Liver (tissue), 9 donors: ENCODE data around the gene CSNK1G2. TPM values are rescaled to one million over a fixed set of nuclear protein-coding genes. Genes with fewer than 3 reads are reported as not detected.

ENCODE experiments used
- DNase-seq: peaks from one replicate; pipeline ENCODE4 v3.0.0-alpha.2; 2017; ENCODE audit warnings: low spot score
- H3K27ac ChIP-seq, 2 donors: one replicate each; pipeline ENCODE4 v1.7.0; 2013; ENCODE audit warnings: inconsistent platforms in 2 of 2, low read length in 2 of 2, control low read depth in 1 of 2, low read depth in 1 of 2, mild to moderate bottlenecking in 1 of 2
- H3K27me3 ChIP-seq, 4 donors: one replicate each; pipeline versions ENCODE4 v1.6.1 to v1.7.0; 2013; ENCODE audit warnings: low read length in 3 of 4, inconsistent platforms in 1 of 4, mild to moderate bottlenecking in 1 of 4, moderate library complexity in 1 of 4; ENCODE audit not compliant: control insufficient read depth in 4 of 4, insufficient read depth in 4 of 4
- H3K36me3 ChIP-seq, 4 donors: one replicate each; pipeline versions ENCODE4 v1.6.1 to v1.7.0; 2013; ENCODE audit warnings: low read length in 3 of 4, mild to moderate bottlenecking in 3 of 4, low read depth in 1 of 4, moderate library complexity in 1 of 4; ENCODE audit not compliant: control insufficient read depth in 4 of 4, insufficient read depth in 3 of 4
- H3K4me1 ChIP-seq, 4 donors: one replicate each; pipeline versions ENCODE4 v1.6.1 to v1.7.0; 2013; ENCODE audit warnings: low read length in 3 of 4, mild to moderate bottlenecking in 3 of 4, moderate library complexity in 1 of 4; ENCODE audit not compliant: control insufficient read depth in 4 of 4, insufficient read depth in 4 of 4
- H3K4me3 ChIP-seq, 3 donors: one replicate each; pipeline versions ENCODE4 v1.6.1 to v1.7.0; 2013; ENCODE audit warnings: low read length in 3 of 3, control low read depth in 1 of 3, low read depth in 1 of 3, mild to moderate bottlenecking in 1 of 3
- H3K9ac ChIP-seq, 2 donors: one replicate each; pipeline ENCODE4 v1.7.0; 2013; ENCODE audit warnings: low read length in 2 of 2, mild to moderate bottlenecking in 2 of 2, moderate library complexity in 2 of 2, control low read depth in 1 of 2, low read depth in 1 of 2
- H3K9me3 ChIP-seq, 4 donors: one replicate each; pipeline versions ENCODE4 v1.6.1 to v1.7.0; 2013; ENCODE audit warnings: low read length in 3 of 4; ENCODE audit not compliant: control insufficient read depth in 4 of 4
- EGR1 ChIP-seq, 2 donors: IDR thresholded peaks; 2 replicates each; pipeline ENCODE4 v1.6.1; 2016 to 2018; ENCODE audit warnings: antibody characterized with exemption in 2 of 2, low read depth in 2 of 2
- FOXA1 ChIP-seq: IDR thresholded peaks from 2 replicates; pipeline ENCODE4 v1.6.1; 2016; ENCODE audit warnings: antibody characterized with exemption
- FOXA2 ChIP-seq: IDR thresholded peaks from 2 replicates; pipeline ENCODE4 v1.6.1; 2016; ENCODE audit warnings: antibody characterized with exemption
- GABPA ChIP-seq, 2 donors: IDR thresholded peaks in 1 of 2; conservative IDR thresholded peaks in 1 of 2; 2 replicates each; pipeline ENCODE4 v1.6.1; 2016; ENCODE audit warnings: antibody characterized with exemption in 2 of 2, mild to moderate bottlenecking in 1 of 2, moderate library complexity in 1 of 2
- HNF4G ChIP-seq: IDR thresholded peaks from 2 replicates; pipeline ENCODE4 v1.6.1; 2016; ENCODE audit warnings: antibody characterized with exemption
- JUND ChIP-seq, 2 donors: IDR thresholded peaks; 2 replicates each; pipeline ENCODE4 v1.6.1; 2016; ENCODE audit warnings: antibody characterized with exemption in 2 of 2
- RAD21 ChIP-seq, 2 donors: IDR thresholded peaks; 2 replicates each; pipeline ENCODE4 v1.6.1; 2016; ENCODE audit warnings: antibody characterized with exemption in 2 of 2, mild to moderate bottlenecking in 2 of 2
- RXRA ChIP-seq, 2 donors: IDR thresholded peaks; 2 replicates each; pipeline ENCODE4 v1.6.1; 2017 to 2018; ENCODE audit warnings: antibody characterized with exemption in 2 of 2, mild to moderate bottlenecking in 1 of 2
- SP1 ChIP-seq: IDR thresholded peaks from 2 replicates; pipeline ENCODE4 v1.6.1; 2018; ENCODE audit warnings: antibody characterized with exemption, mild to moderate bottlenecking
- TAF1 ChIP-seq: conservative IDR thresholded peaks from 2 replicates; pipeline ENCODE4 v1.6.1; 2016; ENCODE audit warnings: antibody characterized with exemption, mild to moderate bottlenecking
- WGBS: extraction: QIAGEN DNeasy Blood & Tissue Kit; methylation state at CpG from one replicate; pipeline ENCODE4 v1.1.7; 2013; 5-methylcytosine and 5-hydroxymethylcytosine counted together
- polyA plus RNA-seq, 2 donors: library from polyadenylated mRNA; stranded (reverse) in 1 of 2; unstranded in 1 of 2; fragments of 200-250 nt in 1 of 2; fragments of >200 nt in 1 of 2; fragmentation: Nextera tagmentation in 1 of 2; extraction: Ambion mirVana in 1 of 2; gene quantifications; one replicate each; pipeline versions ENCODE4 v1.2.1 to v1.2.3, GENCODE V29; 2013 to 2015
- total RNA-seq, 2 donors: library from RNA; depleted of rRNA; stranded (reverse); fragments of >200 nt; gene quantifications; one replicate each; pipeline ENCODE4 v1.2.3, GENCODE V29; 2014
- TF ChIP-seq, protein P1 (sequence below): IDR thresholded peaks from 2 replicates; pipeline ENCODE4 v1.6.1; 2016; ENCODE audit warnings: antibody characterized with exemption
- TF ChIP-seq, protein P2 (sequence below): fragments of 150-350 bp; IDR thresholded peaks from 2 replicates; pipeline ENCODE4 v1.5.1; 2017; ENCODE audit warnings: improper control_type of control experiment, low read depth, low read length; ENCODE audit not compliant: missing input control
- TF ChIP-seq, protein P3 (sequence below): IDR thresholded peaks from 2 replicates; pipeline ENCODE4 v1.6.1; 2016; ENCODE audit warnings: antibody characterized with exemption
- TF ChIP-seq, protein P4 (sequence below): IDR thresholded peaks from 2 replicates; pipeline ENCODE4 v1.6.1; 2016; ENCODE audit warnings: antibody characterized with exemption
- TF ChIP-seq, protein P5 (sequence below): IDR thresholded peaks from 2 replicates; pipeline ENCODE4 v1.6.1; 2016; ENCODE audit warnings: antibody characterized with exemption, mild to moderate bottlenecking
- donor health status: healthy.
- donor health status: healthy.
- donor health status: healthy.
- donor health status: healthy.
- donor health status: healthy.

The CSNK1G2 gene
- total and polyA plus RNA-seq, 4 donors = 3.5 to 30.6 (median 23.9) TPM

DNA sequence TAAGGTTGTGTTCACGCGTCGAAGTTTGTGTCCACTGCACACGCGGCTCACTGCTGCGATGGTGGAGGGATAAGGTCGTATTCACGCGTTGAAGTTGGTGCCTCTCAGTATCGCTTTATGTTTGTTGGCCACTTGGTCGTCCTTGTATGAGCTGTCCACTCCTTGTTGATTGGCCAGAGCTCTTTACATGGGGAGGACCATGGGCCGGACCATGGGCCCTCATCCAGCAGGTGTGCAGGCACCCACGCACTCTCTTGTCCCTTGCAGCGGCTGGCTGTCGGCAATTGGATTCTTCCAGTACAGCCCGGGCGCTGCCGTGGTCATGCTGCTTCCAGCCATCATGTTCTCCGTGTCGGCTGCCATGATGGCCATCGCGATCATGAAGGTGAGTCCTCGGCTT lies 18.2 kb upstream of the CSNK1G2 start:
- Histone ChIP-seq H3K36me3 (peaks cover 5 to 40% (median 12%) of the 10 kb centered on the region in 4 donors), H3K4me1 (no peaks in the 10 kb centered on the region), H3K9me3 (no peaks in the 10 kb centered on the region), H3K27ac (no peak overlapping the region), H3K27me3 (no peaks in the 10 kb centered on the region), H3K4me3 (no peak overlapping the region), H3K9ac (no peak overlapping the region)
- WGBS = 96% methylated on average over 23 of the region's 23 CpGs
- DNase-seq = no peak
- no peak for TF ChIP-seq HNF4G
- no peak for TF ChIP-seq FOXA1
- no peak for TF ChIP-seq GABPA (IDR thresholded peaks at IDR 0.05 in 1 of 2, conservative IDR thresholded peaks at IDR 0.05 in 1 of 2)
- no peak for TF ChIP-seq RAD21 (IDR thresholded peaks at IDR 0.05)
- no peak for TF ChIP-seq FOXA2
- TF ChIP-seq, protein P1, sequence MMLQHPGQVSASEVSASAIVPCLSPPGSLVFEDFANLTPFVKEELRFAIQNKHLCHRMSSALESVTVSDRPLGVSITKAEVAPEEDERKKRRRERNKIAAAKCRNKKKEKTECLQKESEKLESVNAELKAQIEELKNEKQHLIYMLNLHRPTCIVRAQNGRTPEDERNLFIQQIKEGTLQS = no peak
- no peak for TF ChIP-seq EGR1 (IDR thresholded peaks at IDR 0.05; ENCODE audit: low read depth in 2 of 2)
- TF ChIP-seq, protein P2, sequence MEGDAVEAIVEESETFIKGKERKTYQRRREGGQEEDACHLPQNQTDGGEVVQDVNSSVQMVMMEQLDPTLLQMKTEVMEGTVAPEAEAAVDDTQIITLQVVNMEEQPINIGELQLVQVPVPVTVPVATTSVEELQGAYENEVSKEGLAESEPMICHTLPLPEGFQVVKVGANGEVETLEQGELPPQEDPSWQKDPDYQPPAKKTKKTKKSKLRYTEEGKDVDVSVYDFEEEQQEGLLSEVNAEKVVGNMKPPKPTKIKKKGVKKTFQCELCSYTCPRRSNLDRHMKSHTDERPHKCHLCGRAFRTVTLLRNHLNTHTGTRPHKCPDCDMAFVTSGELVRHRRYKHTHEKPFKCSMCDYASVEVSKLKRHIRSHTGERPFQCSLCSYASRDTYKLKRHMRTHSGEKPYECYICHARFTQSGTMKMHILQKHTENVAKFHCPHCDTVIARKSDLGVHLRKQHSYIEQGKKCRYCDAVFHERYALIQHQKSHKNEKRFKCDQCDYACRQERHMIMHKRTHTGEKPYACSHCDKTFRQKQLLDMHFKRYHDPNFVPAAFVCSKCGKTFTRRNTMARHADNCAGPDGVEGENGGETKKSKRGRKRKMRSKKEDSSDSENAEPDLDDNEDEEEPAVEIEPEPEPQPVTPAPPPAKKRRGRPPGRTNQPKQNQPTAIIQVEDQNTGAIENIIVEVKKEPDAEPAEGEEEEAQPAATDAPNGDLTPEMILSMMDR = no peak
- no peak for TF ChIP-seq SP1

DNA sequence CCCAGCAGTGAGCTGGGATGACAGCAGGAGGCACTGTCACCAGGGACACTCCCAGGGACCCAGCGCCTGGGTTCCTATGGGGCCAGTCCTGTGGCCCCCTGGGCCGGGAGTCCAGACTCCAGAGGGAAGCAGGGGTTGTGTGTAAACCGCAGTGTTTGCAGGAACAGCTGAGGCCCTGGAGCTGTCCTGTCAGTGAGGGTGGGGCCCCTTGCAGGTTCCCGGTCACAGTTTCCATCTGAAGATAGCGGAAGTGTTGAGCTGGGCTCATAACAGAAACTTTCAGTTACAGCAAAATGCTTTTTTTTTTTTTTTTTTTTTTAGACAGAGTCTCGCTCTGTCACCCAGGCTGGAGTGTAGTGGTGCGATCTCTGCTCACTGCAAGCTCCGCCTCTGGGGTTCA lies 17.7 kb upstream of the CSNK1G2 start:
- no peaks in the 10 kb centered on the region for H3K9me3 ChIP-seq
- TF ChIP-seq, protein P3, sequence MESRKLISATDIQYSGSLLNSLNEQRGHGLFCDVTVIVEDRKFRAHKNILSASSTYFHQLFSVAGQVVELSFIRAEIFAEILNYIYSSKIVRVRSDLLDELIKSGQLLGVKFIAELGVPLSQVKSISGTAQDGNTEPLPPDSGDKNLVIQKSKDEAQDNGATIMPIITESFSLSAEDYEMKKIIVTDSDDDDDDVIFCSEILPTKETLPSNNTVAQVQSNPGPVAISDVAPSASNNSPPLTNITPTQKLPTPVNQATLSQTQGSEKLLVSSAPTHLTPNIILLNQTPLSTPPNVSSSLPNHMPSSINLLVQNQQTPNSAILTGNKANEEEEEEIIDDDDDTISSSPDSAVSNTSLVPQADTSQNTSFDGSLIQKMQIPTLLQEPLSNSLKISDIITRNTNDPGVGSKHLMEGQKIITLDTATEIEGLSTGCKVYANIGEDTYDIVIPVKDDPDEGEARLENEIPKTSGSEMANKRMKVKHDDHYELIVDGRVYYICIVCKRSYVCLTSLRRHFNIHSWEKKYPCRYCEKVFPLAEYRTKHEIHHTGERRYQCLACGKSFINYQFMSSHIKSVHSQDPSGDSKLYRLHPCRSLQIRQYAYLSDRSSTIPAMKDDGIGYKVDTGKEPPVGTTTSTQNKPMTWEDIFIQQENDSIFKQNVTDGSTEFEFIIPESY = no peak
- no peak for TF ChIP-seq HNF4G
- no peak for TF ChIP-seq GABPA (IDR thresholded peaks at IDR 0.05 in 1 of 2, conservative IDR thresholded peaks at IDR 0.05 in 1 of 2)
- no peak for TF ChIP-seq TAF1
- no peak for TF ChIP-seq FOXA1
- TF ChIP-seq, protein P4, sequence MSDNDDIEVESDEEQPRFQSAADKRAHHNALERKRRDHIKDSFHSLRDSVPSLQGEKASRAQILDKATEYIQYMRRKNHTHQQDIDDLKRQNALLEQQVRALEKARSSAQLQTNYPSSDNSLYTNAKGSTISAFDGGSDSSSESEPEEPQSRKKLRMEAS = no peak
- TF ChIP-seq EGR1 (IDR thresholded peaks at IDR 0.05; ENCODE audit: low read depth in 2 of 2) = no peak
- no peak for TF ChIP-seq FOXA2
- TF ChIP-seq, protein P2 = no peak
- TF ChIP-seq, protein P5, sequence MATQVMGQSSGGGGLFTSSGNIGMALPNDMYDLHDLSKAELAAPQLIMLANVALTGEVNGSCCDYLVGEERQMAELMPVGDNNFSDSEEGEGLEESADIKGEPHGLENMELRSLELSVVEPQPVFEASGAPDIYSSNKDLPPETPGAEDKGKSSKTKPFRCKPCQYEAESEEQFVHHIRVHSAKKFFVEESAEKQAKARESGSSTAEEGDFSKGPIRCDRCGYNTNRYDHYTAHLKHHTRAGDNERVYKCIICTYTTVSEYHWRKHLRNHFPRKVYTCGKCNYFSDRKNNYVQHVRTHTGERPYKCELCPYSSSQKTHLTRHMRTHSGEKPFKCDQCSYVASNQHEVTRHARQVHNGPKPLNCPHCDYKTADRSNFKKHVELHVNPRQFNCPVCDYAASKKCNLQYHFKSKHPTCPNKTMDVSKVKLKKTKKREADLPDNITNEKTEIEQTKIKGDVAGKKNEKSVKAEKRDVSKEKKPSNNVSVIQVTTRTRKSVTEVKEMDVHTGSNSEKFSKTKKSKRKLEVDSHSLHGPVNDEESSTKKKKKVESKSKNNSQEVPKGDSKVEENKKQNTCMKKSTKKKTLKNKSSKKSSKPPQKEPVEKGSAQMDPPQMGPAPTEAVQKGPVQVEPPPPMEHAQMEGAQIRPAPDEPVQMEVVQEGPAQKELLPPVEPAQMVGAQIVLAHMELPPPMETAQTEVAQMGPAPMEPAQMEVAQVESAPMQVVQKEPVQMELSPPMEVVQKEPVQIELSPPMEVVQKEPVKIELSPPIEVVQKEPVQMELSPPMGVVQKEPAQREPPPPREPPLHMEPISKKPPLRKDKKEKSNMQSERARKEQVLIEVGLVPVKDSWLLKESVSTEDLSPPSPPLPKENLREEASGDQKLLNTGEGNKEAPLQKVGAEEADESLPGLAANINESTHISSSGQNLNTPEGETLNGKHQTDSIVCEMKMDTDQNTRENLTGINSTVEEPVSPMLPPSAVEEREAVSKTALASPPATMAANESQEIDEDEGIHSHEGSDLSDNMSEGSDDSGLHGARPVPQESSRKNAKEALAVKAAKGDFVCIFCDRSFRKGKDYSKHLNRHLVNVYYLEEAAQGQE = no peak
- TF ChIP-seq, protein P1 = no peak
- TF ChIP-seq JUND (IDR thresholded peaks at IDR 0.05) = no peak
- no peak for TF ChIP-seq RXRA (IDR thresholded peaks at IDR 0.05)
- no peaks in the 10 kb centered on the region for H3K4me1 ChIP-seq
- peaks cover 5 to 35% (median 12%) of the 10 kb centered on the region in 4 donors for H3K36me3 ChIP-seq
- H3K4me3 ChIP-seq = no peak overlapping the region
- no peak overlapping the region for H3K27ac ChIP-seq
- no peaks in the 10 kb centered on the region for H3K27me3 ChIP-seq
- DNase-seq = no peak
- no peak overlapping the region for H3K9ac ChIP-seq
- WGBS = 92% methylated on average over 8 of the region's 8 CpGs
